Esophagus squamous epithelium (tissue), 4 donors: ENCODE results near the gene LRRC3C.

Experiments used
- POLR2A ChIP-seq, 4 donors: fragments of 450-650 bp; IDR thresholded peaks; one replicate each; pipeline ENCODE4 v1.6.1; 2017; ENCODE audit warnings: antibody characterized with exemption in 4 of 4, mild to moderate bottlenecking in 4 of 4, moderate library complexity in 3 of 4
- TF ChIP-seq, protein P1 (sequence below), 6 experiments: fragments of 450-650 bp in 4 of 6; fragments of 200-600 bp in 2 of 6; sonication (generic) in 2 of 6; IDR thresholded peaks; one replicate each; pipeline ENCODE4 v1.5.1; 2016 to 2019; ENCODE audit warnings: antibody characterized with exemption in 6 of 6, mild to moderate bottlenecking in 4 of 6, moderate library complexity in 4 of 6

GRCh38 chr17:39955726-39956225 lies 28.2 kb downstream of the LRRC3C start:
- no peak for TF ChIP-seq POLR2A (IDR thresholded peaks at IDR 0.05)
- TF ChIP-seq, protein P1, sequence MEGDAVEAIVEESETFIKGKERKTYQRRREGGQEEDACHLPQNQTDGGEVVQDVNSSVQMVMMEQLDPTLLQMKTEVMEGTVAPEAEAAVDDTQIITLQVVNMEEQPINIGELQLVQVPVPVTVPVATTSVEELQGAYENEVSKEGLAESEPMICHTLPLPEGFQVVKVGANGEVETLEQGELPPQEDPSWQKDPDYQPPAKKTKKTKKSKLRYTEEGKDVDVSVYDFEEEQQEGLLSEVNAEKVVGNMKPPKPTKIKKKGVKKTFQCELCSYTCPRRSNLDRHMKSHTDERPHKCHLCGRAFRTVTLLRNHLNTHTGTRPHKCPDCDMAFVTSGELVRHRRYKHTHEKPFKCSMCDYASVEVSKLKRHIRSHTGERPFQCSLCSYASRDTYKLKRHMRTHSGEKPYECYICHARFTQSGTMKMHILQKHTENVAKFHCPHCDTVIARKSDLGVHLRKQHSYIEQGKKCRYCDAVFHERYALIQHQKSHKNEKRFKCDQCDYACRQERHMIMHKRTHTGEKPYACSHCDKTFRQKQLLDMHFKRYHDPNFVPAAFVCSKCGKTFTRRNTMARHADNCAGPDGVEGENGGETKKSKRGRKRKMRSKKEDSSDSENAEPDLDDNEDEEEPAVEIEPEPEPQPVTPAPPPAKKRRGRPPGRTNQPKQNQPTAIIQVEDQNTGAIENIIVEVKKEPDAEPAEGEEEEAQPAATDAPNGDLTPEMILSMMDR (IDR thresholded peaks at IDR 0.05), result no peak
